ENCODE data around the gene ACAA2.

DNA sequence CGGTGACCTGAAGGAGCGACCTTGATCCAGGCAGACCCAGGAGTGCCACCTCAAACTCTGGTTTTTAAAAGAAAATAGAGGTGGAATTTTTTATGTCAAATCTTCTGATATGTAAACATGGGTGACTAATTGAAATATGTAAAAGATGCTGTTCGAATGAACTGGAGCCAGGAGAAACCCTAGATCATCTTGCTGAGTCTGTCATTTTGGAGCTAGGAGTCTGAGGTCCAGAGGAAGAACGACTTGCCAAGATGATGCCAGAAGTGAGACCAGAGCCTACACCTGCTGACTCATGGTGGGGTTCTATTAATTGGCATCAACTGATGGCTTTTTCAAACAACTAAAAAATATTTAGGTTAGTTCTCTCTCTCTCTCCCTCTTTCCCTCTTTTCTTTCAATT, 74.1 kb downstream of the ACAA2 start:
- TF ChIP-seq IRF2 (CRISPR knock-in tag; IDR thresholded peaks at IDR 0.05; ENCODE audit: borderline replicate concordance, low read depth) (no peak), RELA (CRISPR knock-in tag; IDR thresholded peaks at IDR 0.05; ENCODE audit: borderline replicate concordance) (no peak), USF2 (CRISPR knock-in tag; IDR thresholded peaks at IDR 0.05) (no peak), JUN (CRISPR knock-in tag; IDR thresholded peaks at IDR 0.05) (no peak), ZBTB21 (CRISPR knock-in tag; IDR thresholded peaks at IDR 0.05; ENCODE audit: borderline replicate concordance) (no peak)
- TF ChIP-seq, protein P1, sequence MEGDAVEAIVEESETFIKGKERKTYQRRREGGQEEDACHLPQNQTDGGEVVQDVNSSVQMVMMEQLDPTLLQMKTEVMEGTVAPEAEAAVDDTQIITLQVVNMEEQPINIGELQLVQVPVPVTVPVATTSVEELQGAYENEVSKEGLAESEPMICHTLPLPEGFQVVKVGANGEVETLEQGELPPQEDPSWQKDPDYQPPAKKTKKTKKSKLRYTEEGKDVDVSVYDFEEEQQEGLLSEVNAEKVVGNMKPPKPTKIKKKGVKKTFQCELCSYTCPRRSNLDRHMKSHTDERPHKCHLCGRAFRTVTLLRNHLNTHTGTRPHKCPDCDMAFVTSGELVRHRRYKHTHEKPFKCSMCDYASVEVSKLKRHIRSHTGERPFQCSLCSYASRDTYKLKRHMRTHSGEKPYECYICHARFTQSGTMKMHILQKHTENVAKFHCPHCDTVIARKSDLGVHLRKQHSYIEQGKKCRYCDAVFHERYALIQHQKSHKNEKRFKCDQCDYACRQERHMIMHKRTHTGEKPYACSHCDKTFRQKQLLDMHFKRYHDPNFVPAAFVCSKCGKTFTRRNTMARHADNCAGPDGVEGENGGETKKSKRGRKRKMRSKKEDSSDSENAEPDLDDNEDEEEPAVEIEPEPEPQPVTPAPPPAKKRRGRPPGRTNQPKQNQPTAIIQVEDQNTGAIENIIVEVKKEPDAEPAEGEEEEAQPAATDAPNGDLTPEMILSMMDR (IDR thresholded peaks at IDR 0.05), result no peak
- TF ChIP-seq, protein P2, sequence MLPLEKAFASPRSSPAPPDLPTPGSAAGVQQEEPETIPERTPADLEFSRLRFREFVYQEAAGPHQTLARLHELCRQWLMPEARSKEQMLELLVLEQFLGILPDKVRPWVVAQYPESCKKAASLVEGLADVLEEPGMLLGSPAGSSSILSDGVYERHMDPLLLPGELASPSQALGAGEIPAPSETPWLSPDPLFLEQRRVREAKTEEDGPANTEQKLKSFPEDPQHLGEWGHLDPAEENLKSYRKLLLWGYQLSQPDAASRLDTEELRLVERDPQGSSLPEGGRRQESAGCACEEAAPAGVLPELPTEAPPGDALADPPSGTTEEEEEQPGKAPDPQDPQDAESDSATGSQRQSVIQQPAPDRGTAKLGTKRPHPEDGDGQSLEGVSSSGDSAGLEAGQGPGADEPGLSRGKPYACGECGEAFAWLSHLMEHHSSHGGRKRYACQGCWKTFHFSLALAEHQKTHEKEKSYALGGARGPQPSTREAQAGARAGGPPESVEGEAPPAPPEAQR (CRISPR knock-in tag; IDR thresholded peaks at IDR 0.05), result no peak
- TF ChIP-seq, protein P3, sequence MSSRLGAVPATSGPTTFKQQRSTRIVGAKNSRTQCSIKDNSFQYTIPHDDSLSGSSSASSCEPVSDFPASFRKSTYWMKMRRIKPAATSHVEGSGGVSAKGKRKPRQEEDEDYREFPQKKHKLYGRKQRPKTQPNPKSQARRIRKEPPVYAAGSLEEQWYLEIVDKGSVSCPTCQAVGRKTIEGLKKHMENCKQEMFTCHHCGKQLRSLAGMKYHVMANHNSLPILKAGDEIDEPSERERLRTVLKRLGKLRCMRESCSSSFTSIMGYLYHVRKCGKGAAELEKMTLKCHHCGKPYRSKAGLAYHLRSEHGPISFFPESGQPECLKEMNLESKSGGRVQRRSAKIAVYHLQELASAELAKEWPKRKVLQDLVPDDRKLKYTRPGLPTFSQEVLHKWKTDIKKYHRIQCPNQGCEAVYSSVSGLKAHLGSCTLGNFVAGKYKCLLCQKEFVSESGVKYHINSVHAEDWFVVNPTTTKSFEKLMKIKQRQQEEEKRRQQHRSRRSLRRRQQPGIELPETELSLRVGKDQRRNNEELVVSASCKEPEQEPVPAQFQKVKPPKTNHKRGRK (CRISPR knock-in tag; IDR thresholded peaks at IDR 0.05; ENCODE audit: borderline replicate concordance), result no peak

All from WTC11 (cell line).